GM19023 (cell line): ENCODE measurements around the gene ABLIM1.
A peak's percentile ranks its signal among the peaks of the same experiment; 100 is the strongest.

ENCODE experiments used
- ATAC-seq: cut with Tn5 transposase; IDR thresholded peaks from one replicate; pipeline ENCODE4 v1.9.1; 2021; ENCODE audit warnings: mild to moderate bottlenecking, moderate library complexity; ENCODE audit not compliant: unreplicated experiment

Gene ABLIM1

DNA sequence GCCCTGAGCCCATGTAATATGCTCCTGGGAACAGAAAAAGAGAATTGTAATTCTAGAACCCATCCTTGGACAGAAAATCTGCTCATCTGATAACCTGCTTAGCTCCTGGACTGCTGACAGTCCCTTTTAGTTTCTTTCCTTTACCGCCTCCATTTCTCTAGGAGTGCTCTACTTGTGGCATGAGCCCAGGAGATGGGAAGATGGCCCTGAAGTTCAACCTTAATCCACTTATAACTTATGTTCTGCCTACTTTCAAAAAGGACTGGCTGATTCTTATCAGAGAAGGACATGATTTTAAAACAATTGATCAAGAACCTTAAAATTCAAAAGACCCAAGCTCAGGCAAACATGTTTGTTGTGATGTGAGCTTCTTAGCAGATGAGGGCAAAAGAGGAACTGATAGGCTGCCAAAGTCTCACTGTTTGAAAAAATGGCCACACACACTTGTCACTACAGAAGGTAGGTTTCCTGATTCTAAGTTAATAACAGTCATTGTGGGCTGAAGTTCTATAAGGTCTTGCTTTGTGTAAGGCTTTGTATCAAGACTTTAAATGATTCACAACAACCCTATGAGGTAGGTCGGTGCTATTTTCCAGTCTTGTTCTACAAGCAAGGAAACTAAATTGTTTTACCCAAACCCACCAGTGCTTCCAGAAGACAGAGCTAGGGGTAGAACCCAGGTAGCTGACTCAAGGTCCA is 159.5 kb downstream of the ABLIM1 start:
- peak; percentile 56 for ATAC-seq

DNA sequence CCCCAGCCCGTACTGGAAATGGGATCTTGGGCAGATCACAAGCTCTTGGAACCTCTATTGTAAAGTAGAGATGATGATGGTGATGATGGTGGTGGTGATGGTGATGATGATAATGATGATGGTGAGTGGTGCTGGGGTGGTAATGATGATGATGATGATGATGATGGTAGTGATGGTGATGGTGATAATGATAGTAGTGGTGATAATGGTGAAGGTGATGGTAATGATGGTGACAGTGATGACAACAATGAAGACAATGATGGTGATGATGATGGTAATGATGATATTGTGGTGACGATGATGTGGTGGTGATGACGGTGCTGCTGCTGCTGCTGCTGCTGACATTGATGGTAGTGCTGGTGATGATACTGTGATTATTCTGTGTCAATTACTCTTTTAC is 162.8 kb downstream of the ABLIM1 start:
- ATAC-seq = no peak

DNA sequence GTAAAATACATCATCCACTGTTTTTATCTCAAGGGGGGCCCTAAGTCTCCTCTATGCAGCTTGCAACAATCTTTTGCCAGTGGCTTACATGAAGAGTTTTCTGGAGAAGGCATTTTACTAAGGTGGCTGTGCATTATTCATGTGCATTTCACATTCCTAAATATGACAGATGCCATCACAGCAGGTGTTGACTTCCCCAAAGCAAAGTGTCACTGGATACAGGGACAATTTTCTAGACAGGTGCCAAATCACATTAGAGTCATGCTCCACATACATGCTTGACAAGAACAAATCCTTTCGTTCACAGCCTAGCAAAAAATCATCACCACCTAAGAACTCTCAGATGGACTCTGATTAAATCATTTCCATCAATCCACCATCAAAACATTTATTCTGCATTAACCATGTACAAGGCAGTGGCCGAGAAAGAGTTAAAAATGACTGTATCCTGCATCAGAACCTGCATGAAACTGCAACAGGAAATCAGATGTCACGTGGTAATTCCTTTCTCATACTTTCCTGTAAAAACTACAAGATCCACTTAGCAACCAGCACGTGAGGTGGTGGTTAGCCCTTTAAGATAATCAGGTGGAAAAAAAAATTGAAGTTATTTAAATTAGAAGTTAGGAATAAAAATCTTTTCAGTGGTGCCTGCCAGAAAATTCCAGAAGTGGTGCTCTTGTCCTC is 165.6 kb downstream of the ABLIM1 start:
- no peak for ATAC-seq

DNA sequence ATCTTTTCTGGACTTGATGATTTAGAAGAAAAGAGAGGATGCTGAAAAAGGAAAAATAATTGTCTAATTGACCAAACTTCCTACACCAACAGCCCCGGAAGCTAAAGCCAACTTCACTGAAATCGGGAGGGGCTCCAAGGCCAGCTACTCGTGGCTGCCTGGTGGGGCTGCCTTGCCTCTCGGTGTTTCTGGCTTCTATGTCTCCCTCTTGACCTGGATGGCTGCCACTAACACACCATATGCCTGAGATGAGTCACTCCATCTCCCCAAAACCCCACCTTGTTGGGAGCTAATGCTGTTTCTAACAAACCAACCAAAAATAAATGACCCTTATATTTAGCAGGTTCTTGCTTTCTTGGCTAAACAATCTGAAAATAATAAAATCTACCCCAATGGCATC is 166.1 kb downstream of the ABLIM1 start:
- no peak for ATAC-seq

DNA sequence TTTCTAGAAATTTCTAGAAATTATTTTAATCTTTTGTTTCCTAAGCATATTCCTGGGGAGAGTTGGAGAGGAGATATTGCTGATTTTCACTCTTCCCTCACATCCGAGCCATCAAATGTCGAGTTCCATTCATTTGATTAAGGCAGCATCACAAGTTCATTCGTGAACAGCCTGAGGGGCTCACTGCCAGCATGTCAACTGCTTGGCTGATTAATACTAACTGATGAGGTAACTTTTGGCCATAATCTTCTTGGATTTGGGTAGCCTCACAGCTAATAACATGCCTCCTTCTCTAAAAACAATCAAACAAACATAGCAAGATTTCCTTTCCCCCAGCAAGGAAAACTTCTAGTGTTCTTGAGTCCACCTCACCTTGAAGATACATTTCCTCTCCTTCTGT is 166.7 kb downstream of the ABLIM1 start:
- ATAC-seq = no peak

DNA sequence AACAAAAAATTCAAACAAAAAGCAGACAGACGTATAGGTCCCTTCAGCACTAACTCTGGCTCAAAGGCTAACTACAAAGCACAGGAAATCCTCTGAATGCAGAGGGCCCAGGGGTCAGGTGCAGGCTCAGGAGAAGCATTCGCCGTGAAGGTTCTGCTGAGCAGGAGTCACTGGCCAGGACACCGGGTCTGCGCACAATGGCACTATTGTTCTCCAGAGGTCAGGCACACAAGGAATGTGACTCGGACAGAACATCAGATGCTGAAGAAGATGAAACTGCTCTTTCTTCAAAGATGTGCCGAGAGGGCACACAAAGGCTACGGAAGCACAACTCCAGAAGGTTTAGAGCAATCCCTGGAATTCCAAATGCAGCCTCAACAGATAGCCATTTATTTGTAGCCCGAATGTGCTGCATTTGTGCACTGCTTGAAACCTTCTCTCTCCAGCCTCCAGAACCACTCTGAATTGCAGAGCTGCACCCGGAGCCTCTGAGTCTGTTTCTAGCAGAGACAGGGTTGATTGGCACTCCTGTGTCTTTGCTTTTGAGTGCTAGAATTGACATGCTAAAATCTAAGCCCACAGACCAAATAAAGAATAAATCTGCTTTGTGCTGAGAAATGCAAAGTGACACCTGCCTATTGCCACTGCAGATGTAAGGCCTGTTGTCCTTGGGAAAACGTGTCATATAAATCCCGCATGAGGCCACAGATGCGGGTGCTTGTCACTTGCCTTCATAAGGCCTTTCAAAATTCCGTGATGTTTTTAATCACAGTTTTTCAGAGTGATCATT is 168.4 kb downstream of the ABLIM1 start:
- no peak for ATAC-seq

DNA sequence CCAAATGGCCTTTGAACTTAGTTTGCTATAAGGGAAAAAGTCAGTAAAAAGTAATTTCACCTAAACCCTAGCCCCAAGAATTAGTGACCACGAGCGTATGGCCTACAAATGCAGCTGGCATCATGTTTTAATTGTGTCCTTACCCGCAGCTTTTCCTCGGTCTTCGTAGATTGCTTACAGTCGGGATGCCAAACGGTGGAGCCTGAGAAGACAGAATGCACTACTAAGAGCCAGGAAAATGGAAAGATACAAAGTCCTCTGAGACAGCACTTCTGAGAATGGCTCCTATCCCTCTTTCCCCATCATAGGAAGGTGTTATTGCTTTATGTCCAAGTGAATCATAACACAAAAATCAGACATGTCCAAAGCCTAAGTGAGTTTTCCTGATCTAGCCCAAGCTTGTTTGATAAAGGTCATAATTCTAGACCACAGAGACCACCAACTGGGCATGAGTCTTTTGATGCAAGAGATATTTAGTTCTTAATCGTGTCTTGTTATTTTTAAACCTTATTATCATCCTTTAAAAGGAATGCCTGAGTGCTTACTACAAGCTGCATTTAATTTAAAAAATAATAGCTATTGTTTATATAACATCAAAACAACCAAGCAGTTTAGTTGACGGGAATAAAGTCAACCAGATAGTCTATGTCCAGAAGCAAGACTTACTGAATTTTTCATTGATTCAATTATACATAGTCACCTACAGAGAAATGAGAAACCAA is 170.1 kb downstream of the ABLIM1 start:
- no peak for ATAC-seq

DNA sequence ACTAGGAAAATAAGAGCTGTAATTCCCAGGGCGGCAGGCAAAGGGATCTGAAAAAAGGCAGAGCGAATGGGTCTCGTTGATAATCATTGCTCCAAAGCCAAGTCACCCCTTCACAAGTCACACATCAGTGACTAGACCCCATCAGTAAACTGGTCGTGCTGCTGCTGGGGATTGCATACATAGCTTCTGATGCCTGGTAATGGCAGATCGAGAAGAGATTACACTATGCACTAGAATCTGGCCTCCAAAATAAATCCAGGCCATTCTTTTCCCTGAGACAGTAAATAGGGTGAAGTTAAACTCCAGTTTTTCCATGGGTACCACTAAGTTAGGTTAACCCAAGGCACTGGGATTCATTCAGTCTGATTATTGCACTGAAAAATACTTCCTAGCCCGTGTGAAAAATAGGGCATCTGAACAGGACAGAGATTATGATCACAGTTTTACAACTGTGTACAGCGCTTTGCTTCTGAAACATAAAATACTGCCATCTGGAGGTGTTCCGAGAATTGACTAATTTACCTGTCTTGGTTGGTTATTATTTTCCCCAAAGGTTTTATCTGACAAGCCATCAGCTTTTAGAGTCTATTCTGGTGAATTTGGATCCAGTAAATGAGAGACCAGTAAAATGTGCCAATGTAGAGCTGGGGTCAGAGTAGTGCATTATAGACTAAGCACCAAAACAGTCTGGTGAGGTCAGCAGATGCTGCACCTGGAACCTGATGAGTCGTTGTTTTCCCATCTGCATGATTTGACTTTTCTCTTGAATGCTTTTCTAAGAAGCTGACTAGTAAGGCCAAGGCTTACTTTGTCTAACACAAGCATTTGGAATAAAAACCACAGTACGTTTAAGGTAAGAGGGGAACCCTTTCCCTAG is 170.9 kb downstream of the ABLIM1 start:
- ATAC-seq = no peak

DNA sequence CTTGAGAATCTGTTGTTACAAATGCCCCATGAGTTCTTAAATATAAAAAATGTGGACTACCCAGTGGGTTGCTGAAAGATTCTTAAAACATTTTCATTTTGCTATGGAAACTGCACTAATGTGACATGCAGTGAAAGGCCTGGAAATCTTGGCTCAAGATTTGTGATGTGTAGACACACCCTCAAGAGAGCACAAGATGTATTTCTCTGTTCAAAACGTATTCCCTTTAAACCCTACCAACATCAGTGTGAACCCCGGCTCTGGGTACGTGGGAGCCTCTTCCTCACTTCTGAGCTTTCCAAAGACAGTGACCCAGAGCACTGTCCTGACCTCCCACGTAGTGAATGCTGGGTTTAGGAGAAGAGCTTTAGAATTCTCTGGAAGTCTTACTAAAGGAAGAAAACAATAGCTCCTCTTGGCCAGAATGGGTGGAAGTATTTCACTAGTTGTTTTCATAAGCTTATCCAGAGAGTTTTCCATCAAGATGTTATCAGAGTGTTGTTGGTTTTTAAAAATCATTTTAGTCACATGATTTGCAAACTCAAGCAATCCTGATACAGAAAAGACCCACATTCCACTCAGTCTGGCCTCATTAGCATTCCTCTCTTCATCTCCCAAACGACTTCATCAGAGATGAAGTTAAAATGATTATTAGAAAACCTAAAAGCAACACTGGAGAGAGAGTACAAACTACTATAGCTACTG is 172.2 kb downstream of the ABLIM1 start:
- no peak for ATAC-seq

DNA sequence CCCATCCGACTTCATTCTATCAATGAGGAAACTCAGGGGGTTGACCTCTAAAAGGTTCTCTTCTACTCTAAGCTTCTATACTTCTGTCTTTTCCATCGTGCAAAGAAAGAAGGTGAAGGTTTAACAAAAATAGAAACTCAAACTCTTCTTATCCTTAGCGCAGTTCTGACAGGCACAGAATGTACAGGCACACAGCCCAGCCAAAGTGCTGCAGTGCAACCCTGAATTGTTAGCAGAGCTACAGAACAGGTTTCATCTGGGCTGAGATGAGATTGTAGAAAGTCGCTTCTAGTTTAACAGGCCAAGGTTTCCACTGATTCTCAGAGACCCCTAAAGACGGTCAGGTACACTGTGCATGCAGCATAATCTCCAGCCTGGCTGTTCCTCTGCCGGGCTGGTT is 174.5 kb downstream of the ABLIM1 start:
- no peak for ATAC-seq

DNA sequence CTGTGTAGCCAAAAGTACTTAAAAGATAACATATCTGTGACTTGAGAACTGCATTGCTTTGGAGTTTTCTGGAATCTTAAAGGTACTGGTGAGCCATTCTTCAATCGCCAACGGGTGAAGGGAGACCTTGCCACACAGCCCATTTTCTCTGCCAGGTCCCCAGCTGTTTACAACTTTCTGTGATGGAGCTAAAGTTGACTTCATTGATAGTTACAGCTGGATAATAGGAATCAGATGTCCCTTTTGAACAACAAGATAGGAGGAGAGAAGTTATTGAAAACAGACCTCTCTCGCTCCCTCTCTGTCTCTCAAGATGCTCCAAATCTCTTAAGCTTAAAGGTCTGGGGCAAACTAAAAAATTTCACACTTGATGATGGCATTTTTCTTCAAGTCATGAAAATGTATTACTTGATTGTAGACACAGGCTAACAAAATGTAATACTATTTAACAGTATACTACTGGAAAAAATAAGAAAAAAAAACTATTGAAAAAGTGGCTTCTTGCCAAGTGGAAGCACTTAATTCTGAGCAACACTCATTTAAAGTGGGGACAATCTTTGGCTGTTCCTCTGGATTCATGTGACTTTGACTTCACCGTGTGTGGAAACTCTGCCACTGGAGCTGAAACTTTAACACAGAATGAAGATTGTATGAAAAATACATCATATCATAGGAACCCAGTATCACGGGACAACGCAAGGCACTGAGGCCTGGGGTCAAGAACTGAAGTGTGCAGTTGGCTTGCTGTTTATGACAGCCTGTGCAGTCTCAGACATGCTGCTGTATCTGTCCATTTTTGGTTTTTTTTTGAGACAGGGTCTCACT is 175.4 kb downstream of the ABLIM1 start:
- no peak for ATAC-seq

DNA sequence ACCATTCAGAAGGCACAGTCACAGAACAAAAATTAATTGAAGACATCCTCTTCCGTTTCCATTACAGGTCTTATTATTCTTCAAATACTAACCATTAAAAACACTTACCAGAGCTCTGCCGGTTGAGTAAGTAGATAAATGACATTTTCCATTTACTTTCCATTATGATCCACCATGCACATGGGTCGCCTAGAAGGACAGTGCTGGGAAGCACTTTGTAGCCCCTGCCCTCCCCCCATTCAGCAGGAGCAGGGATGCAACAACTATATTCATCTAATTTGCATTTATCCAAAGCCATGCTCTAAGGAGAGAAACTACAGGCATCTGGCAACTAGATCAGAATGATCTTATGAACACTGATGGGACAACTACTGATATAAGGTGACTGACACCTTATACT is 177.0 kb downstream of the ABLIM1 start:
- ATAC-seq = no peak

DNA sequence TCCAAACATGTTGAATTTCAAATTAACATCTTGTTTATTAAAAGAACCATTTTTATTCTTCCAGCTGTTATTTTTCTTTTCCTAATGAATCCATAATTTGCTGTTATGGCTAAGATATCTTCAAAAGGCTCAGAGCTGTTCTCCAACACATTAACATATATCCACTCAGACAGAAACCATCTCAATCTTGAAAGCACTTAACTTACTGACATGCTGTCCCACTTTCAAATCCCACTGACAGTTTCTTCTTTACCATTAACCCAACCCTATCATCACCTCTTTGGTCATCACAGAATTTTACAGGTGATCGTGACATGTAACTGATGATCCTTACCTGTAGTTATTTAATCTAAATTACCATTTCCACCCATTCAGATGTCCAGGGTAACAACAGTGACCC is 178.2 kb downstream of the ABLIM1 start:
- ATAC-seq = no peak

DNA sequence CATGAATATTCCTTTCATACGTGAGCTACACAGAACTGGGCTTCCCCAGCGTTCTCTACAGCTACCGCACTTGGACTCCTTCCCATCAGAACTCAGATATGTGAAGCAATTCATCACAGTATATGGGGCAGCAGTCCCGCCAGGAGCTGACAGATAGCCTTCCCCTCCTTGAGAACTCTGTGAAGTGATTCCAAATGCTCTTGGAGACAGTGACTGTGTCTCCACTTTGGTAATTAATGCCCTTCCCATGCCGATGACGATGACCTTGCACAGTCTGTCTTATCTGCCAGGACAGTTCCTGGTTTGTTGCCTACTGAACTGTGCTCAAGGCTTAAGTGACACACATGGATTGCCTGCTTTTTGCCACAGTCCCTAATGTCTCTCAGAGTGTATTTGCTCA is 178.8 kb downstream of the ABLIM1 start:
- ATAC-seq = no peak

DNA sequence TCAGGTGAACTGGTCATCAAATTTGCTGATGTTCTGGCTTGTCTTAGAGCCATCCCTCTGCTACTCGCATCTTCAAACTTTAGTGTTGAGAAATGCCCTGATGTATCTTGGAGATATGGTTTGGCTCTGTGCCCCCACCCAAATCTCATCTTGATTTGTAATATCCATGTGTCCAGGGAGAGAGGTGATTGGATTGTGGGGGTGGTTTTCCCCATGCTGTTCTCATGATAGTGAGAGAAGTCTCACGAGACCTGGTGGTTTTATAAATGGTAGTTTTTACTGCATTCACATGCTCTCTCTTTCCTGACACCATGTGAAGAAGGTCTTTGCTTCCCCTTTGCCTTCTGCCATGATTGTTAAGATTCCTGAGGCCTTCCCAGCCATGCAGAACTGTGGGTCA is 179.8 kb downstream of the ABLIM1 start:
- no peak for ATAC-seq

DNA sequence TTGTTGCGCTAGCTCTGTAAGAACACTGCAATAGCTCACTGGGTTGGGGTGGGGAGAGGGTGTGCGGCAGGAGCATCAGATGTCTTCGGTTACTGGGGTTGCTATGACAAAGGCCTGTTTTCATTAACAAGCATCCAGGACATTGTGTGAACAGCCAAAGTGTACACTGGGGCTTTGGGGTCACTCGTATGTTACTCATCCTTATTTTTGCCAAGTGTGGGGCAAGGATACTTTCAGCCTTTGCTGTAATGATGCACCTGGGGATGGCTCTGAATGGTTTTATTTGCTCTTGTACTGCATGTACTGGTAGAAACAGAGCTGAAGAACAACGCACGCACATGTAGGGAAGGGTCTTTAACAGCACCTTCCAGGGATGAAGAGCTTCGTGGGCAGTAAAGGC is 180.8 kb downstream of the ABLIM1 start:
- ATAC-seq = no peak

DNA sequence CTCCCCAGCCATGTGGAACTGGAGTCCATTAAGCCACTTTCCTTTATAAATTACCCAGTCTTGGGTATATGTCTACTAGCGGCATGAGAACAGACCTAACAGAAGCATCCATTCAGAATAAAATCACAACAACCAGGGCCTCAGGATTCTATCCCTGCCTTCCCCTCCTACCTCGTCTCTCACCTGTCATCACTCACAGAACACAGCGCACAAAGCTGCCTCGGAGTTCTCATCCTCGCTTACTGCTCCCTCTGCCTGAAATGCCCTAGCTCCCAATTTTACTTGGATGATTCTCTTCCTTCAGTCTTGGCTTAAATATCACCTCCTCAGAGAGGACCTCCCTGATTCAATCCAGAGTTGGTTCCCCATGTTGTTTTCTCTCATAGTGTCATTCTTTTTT is 183.1 kb downstream of the ABLIM1 start:
- ATAC-seq = no peak

DNA sequence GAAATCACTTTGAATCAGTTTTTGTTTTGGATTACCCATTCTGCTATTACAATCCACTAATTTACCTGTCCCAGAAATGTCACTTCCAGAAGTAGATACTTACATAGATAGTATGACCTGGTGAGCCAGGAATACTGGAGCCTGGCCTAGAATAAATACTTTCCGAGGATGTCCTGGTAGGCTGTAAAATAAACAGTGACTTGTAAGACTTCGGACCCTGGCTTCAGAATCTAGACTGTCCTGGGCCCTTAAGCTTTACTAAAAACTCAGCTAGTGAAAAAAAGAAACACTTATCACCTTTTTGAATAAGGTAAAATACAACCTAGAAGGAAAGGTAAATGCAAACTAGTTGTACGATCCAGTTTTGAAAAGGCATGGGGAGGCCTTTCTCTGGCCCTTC is 184.3 kb downstream of the ABLIM1 start:
- ATAC-seq = no peak

DNA sequence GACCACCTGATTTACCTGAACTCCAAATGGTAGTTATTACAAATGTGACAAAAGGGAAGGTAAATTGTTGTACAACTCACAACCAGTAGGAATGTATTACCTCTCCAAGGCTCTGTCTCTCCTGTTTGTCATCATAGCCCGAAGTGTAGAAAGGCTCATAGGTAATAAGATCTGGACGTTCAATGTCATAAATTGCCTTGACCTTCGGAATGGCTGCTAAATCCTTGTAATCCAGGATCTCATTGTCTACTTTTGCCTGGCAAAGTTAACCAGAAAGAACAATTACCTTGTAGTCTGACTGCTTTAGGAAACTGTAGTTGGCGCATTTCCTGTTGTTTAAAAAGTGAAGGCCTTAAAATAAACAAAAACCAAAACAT is 185.2 kb downstream of the ABLIM1 start:
- no peak for ATAC-seq
